Gastrocnemius medialis (tissue), 4 donors: ENCODE measurements around the gene PSG1.

Experiments used
- CTCF ChIP-seq, 5 experiments: fragments of 450-650 bp in 3 of 5; fragments of 200-600 bp in 2 of 5; sonication (generic) in 2 of 5; IDR thresholded peaks in 4 of 5; conservative IDR thresholded peaks in 1 of 5; 1 replicate in 4 of 5; 2 replicates in 1 of 5; pipeline ENCODE4 v1.5.1; 2016 to 2019; ENCODE audit warnings: antibody characterized with exemption in 5 of 5, mild to moderate bottlenecking in 3 of 5, moderate library complexity in 3 of 5
- POLR2A ChIP-seq, 2 donors: fragments of 450-650 bp; IDR thresholded peaks; one replicate each; pipeline ENCODE4 v1.6.1; 2017; ENCODE audit warnings: antibody characterized with exemption in 2 of 2, mild to moderate bottlenecking in 2 of 2, moderate library complexity in 2 of 2

GRCh38 chr19:42850981-42851717, 28.4 kb downstream of the PSG1 start:
- TF ChIP-seq CTCF (IDR thresholded peaks at IDR 0.05 in 4 of 5, conservative IDR thresholded peaks at IDR 0.05 in 1 of 5): no peak
- TF ChIP-seq POLR2A (IDR thresholded peaks at IDR 0.05): no peak
